Ishikawa (cell line): ENCODE data around the gene NCEH1.

ENCODE experiments used
- CEBPB ChIP-seq: IDR thresholded peaks from 2 replicates; pipeline ENCODE4 v1.6.1; 2012
- CREB1 ChIP-seq: IDR thresholded peaks from 2 replicates; pipeline ENCODE4 v1.6.1; 2012; ENCODE audit warnings: low read depth
- EGR1 ChIP-seq: IDR thresholded peaks from 2 replicates; pipeline ENCODE4 v1.6.1; 2012
- EP300 ChIP-seq: IDR thresholded peaks from 2 replicates; pipeline ENCODE4 v1.6.1; 2012; ENCODE audit warnings: borderline replicate concordance
- FOXM1 ChIP-seq: IDR thresholded peaks from 2 replicates; pipeline ENCODE4 v1.6.1; 2012; ENCODE audit warnings: low read depth, borderline replicate concordance
- MAX ChIP-seq: IDR thresholded peaks from 2 replicates; pipeline ENCODE4 v1.6.1; 2012
- NFIC ChIP-seq: IDR thresholded peaks from 2 replicates; pipeline ENCODE4 v1.6.1; 2012
- RAD21 ChIP-seq: IDR thresholded peaks from 2 replicates; pipeline ENCODE4 v1.6.1; 2012; ENCODE audit warnings: low read depth
- REST ChIP-seq: IDR thresholded peaks from 2 replicates; pipeline ENCODE4 v1.6.1; 2012; ENCODE audit warnings: low read depth, mild to moderate bottlenecking
- TAF1 ChIP-seq: IDR thresholded peaks from 2 replicates; pipeline ENCODE4 v1.6.1; 2012; ENCODE audit warnings: low read depth, mild to moderate bottlenecking
- TCF12 ChIP-seq: IDR thresholded peaks from 2 replicates; pipeline ENCODE4 v1.6.1; 2012; ENCODE audit warnings: low read depth
- TEAD4 ChIP-seq: IDR thresholded peaks from 2 replicates; pipeline ENCODE4 v1.6.1; 2012
- USF1 ChIP-seq: IDR thresholded peaks from 2 replicates; pipeline ENCODE4 v1.6.1; 2012
- YY1 ChIP-seq: IDR thresholded peaks from 2 replicates; pipeline ENCODE4 v1.6.1; 2012; ENCODE audit warnings: low read depth
- ZBTB7A ChIP-seq: IDR thresholded peaks from 2 replicates; pipeline ENCODE4 v1.6.1; 2012; ENCODE audit warnings: low read depth

NCEH1 gene

GRCh38 chr3:172614340-172615274 lies 96.3 kb downstream of the NCEH1 start:
- TF ChIP-seq FOXM1 (no peak), EGR1 (no peak)

- TF ChIP-seq RAD21 (no peak), YY1 (no peak), ZBTB7A (no peak), FOXM1 (no peak), NFIC (no peak), TEAD4 (no peak), USF1 (no peak), REST (no peak), TCF12 (no peak), CEBPB (no peak), MAX (no peak), TAF1 (no peak), CREB1 (no peak)
Measured at GRCh38 chr3:172613845-172614244, 97.0 kb downstream of the NCEH1 start.

- TF ChIP-seq TEAD4 (no peak), NFIC (no peak), MAX (no peak), EP300 (no peak), TCF12 (no peak), USF1 (no peak), FOXM1 (no peak), YY1 (no peak), CEBPB (no peak), TAF1 (no peak), RAD21 (no peak), EGR1 (no peak), ZBTB7A (no peak), CREB1 (no peak), REST (no peak)
Measured at GRCh38 chr3:172612871-172613678, 97.8 kb downstream of the NCEH1 start.

GRCh38 chr3:172609750-172610149 lies 101.1 kb downstream of the NCEH1 start:
- TF ChIP-seq CEBPB (no peak), TCF12 (no peak), CREB1 (no peak)

GRCh38 chr3:172608575-172608974 lies 102.3 kb downstream of the NCEH1 start:
- no peak for TF ChIP-seq TAF1
- no peak for TF ChIP-seq FOXM1
- no peak for TF ChIP-seq MAX
- TF ChIP-seq RAD21, result no peak
- TF ChIP-seq USF1, result no peak
- no peak for TF ChIP-seq REST
- no peak for TF ChIP-seq NFIC
- TF ChIP-seq EP300, result no peak
- no peak for TF ChIP-seq CREB1
- TF ChIP-seq CEBPB, result no peak
- no peak for TF ChIP-seq EGR1
- no peak for TF ChIP-seq TEAD4
- no peak for TF ChIP-seq ZBTB7A
- TF ChIP-seq TCF12, result no peak
- no peak for TF ChIP-seq YY1
